ENCODE data around the gene ATRX. TPM values are rescaled to one million over a fixed set of nuclear protein-coding genes. Genes with fewer than 3 reads are reported as not detected.

Gene ATRX
- total and polyA plus RNA-seq, 2 of the 8 experiments (the other 6 are each of a cell fraction or from before 2014, with no cell fraction given), result 28.4 to 97.8 TPM

DNA sequence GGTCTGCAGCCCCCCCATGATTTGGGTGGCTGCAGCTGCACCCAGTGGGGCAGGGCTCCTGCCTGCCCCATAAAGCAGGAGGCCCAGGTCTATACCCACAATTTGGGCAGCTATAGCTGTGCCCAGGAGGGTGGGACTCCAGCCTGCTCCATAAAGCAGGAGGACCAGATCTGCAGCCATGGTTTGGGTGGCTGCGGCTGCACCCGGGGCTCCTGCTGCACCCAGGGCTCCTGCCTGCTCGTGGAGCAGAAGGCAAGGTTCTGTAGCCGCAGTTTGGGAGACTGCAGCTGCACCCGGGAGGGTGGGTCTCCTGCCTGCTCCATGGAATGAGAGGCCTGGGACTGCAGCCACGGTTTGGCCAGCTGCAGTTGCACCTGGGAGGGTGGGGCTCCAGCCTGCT lies 81.1 kb downstream of the ATRX start:
- whole genome bisulfite sequencing, 2 experiments (ENCODE audit: extremely low coverage in 1 of 2, insufficient coverage in 1 of 2, insufficient read length in 1 of 2, insufficient replicate concordance in 2 of 2, low coverage in 1 of 2, low lambda C conversion rate in 2 of 2, missing lambda C conversion rate in 1 of 2), result 100% methylated on average over 4 of the region's 6 CpGs; no CpG with 5 or more reads in 1 of the 2 experiments
- H3K23me2 ChIP-seq (ENCODE audit: low read depth, low read length), result no peaks in the 10 kb centered on the region
- TF ChIP-seq RXRA (IDR thresholded peaks at IDR 0.05; ENCODE audit: insufficient read depth, low read depth, low read length) (no peak), SP2 (IDR thresholded peaks at IDR 0.05; ENCODE audit: low read length) (no peak), POU5F1 (IDR thresholded peaks at IDR 0.05; ENCODE audit: low read depth, low read length) (no peak), BCL11A (IDR thresholded peaks at IDR 0.05; ENCODE audit: low read depth in 2 of 2, low read length in 2 of 2) (no peak), TEAD4 (IDR thresholded peaks at IDR 0.05; ENCODE audit: low read depth, low read length) (no peak), FOSL1 (IDR thresholded peaks at IDR 0.05; ENCODE audit: insufficient read depth, low read depth, low read length) (no peak), MAFK (IDR thresholded peaks at IDR 0.05; ENCODE audit: low read depth, low read length) (no peak), RAD21 (IDR thresholded peaks at IDR 0.05 in 1 of 2, conservative IDR thresholded peaks at IDR 0.05 in 1 of 2; ENCODE audit: low read depth in 2 of 2, low read length in 2 of 2) (no peak)
- TF ChIP-seq, protein P1, sequence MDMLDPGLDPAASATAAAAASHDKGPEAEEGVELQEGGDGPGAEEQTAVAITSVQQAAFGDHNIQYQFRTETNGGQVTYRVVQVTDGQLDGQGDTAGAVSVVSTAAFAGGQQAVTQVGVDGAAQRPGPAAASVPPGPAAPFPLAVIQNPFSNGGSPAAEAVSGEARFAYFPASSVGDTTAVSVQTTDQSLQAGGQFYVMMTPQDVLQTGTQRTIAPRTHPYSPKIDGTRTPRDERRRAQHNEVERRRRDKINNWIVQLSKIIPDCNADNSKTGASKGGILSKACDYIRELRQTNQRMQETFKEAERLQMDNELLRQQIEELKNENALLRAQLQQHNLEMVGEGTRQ (IDR thresholded peaks at IDR 0.05; ENCODE audit: low read length), result no peak
- TF ChIP-seq, protein P2, sequence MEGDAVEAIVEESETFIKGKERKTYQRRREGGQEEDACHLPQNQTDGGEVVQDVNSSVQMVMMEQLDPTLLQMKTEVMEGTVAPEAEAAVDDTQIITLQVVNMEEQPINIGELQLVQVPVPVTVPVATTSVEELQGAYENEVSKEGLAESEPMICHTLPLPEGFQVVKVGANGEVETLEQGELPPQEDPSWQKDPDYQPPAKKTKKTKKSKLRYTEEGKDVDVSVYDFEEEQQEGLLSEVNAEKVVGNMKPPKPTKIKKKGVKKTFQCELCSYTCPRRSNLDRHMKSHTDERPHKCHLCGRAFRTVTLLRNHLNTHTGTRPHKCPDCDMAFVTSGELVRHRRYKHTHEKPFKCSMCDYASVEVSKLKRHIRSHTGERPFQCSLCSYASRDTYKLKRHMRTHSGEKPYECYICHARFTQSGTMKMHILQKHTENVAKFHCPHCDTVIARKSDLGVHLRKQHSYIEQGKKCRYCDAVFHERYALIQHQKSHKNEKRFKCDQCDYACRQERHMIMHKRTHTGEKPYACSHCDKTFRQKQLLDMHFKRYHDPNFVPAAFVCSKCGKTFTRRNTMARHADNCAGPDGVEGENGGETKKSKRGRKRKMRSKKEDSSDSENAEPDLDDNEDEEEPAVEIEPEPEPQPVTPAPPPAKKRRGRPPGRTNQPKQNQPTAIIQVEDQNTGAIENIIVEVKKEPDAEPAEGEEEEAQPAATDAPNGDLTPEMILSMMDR (IDR thresholded peaks at IDR 0.05; ENCODE audit: control extremely low read depth in 1 of 3, insufficient read depth in 1 of 3, low read depth in 1 of 3, low read length in 3 of 3), result no peak
- H4K8ac ChIP-seq (ENCODE audit: extremely low read depth, insufficient read depth, low read length), result no peak overlapping the region
- H3K9me3 ChIP-seq (ENCODE audit: insufficient read depth in 2 of 2, low read depth in 1 of 2, low read length in 1 of 2), result no peaks in the 10 kb centered on the region
- no peaks in the 10 kb centered on the region; a peak in 1 of 8 replicates for H3K36me3 ChIP-seq (ENCODE audit: control insufficient read depth in 2 of 4, insufficient read depth in 4 of 4, low read length in 3 of 4)
- POLR2A ChIA-PET (ENCODE audit: partially characterized antibody), result no interaction called here
- DNase-seq (ENCODE audit: low read depth in 1 of 2, low spot score in 2 of 2), result no peak
- no peak overlapping the region for H3K4me3 ChIP-seq (ENCODE audit: extremely low read depth in 1 of 4, insufficient read depth in 2 of 4, low read depth in 3 of 4, low read length in 4 of 4)
- no peaks in the 10 kb centered on the region for H3K4me1 ChIP-seq (replicated peaks in 1 of 4; ENCODE audit: control insufficient read depth in 3 of 4, insufficient read depth in 4 of 4, low read length in 3 of 4)
- no peak overlapping the region for H4K91ac ChIP-seq (replicated peaks; ENCODE audit: insufficient read length, low read length)
- no peak overlapping the region for H3K4ac ChIP-seq (replicated peaks; ENCODE audit: insufficient read length, low read depth, low read length)
- no peak overlapping the region for H3K56ac ChIP-seq (replicated peaks; ENCODE audit: insufficient read length, low read depth, low read length)
- H3K79me1 ChIP-seq (ENCODE audit: low read depth, low read length), result no peaks in the 10 kb centered on the region
- no peak overlapping the region for H2BK15ac ChIP-seq (ENCODE audit: low read length)
- H3K23ac ChIP-seq (ENCODE audit: insufficient read length), result no peak overlapping the region
- H2AFZ ChIP-seq (ENCODE audit: low read length), result no peak overlapping the region
- no peak overlapping the region for H4K5ac ChIP-seq (ENCODE audit: insufficient read length, low read depth, low read length)
- no peak overlapping the region for H2AK5ac ChIP-seq (ENCODE audit: low read depth, low read length)
- no peak for FAIRE-seq
- H3K27ac ChIP-seq (ENCODE audit: low read depth, low read length), result no peak overlapping the region
- H3K9ac ChIP-seq (replicated peaks in 1 of 4; ENCODE audit: extremely low read depth in 1 of 4, low read depth in 3 of 4, low read length in 3 of 4), result no peak overlapping the region
- H3K14ac ChIP-seq (ENCODE audit: insufficient read length), result no peak overlapping the region
- no peak overlapping the region for H2BK12ac ChIP-seq (ENCODE audit: low read depth, low read length)
- peaks cover 0 to 25% of the 10 kb centered on the region in 2 experiments; a peak in 2 of 4 replicates for H3K79me2 ChIP-seq (ENCODE audit: control insufficient read depth in 1 of 2, insufficient read depth in 2 of 2, low read length in 2 of 2)
- no peak overlapping the region for H2BK5ac ChIP-seq (ENCODE audit: low read depth, low read length)
- H2BK120ac ChIP-seq (replicated peaks; ENCODE audit: low read depth, low read length), result no peak overlapping the region
- CTCF ChIA-PET (ENCODE audit: partially characterized antibody), result no interaction called here
- no peak overlapping the region for H3K4me2 ChIP-seq (ENCODE audit: insufficient read depth in 1 of 2, low read depth in 2 of 2, low read length in 2 of 2)
- no peaks in the 10 kb centered on the region for H3K27me3 ChIP-seq (replicated peaks in 1 of 4; ENCODE audit: control insufficient read depth in 3 of 4, extremely low read depth in 1 of 4, insufficient read depth in 3 of 4, low read length in 3 of 4)
- no peaks in the 10 kb centered on the region for H4K20me1 ChIP-seq (replicated peaks in 1 of 2; ENCODE audit: control insufficient read depth in 1 of 2, insufficient read depth in 2 of 2, low read length in 2 of 2)
- H2BK20ac ChIP-seq (ENCODE audit: low read length), result no peak overlapping the region
- H3K18ac ChIP-seq (ENCODE audit: extremely low read depth, low read length), result no peak overlapping the region

All from H1 (cell line).